ENCODE measurements around the gene TECPR2.
"Not testable (repeated sequence)": the region's sequence is repeated elsewhere in the genome, so short reads cannot be mapped to it uniquely, and the experiment has no call there.

Gene TECPR2

GRCh38 chr14:102509746-102510615, 147.2 kb downstream of the TECPR2 start, which contains the start of gene ANKRD9:
TSS of gene ANKRD9 (minus strand) at chr14:102509776. CDS start at chr14:102507889, 1,887 bp downstream.
- DNase-seq (ENCODE audit: low spot score) = peak; percentile 95

GRCh38 chr14:102510616-102511520, 148.1 kb downstream of the TECPR2 start:
- DNase-seq (ENCODE audit: low spot score) = no peak

- no peak for DNase-seq (ENCODE audit: low spot score)
Observed at GRCh38 chr14:102511538-102511937, 148.8 kb downstream of the TECPR2 start.

GRCh38 chr14:102512793-102513300, 150.1 kb downstream of the TECPR2 start:
- no peak for DNase-seq (ENCODE audit: low spot score)

GRCh38 chr14:102513899-102514772, 151.4 kb downstream of the TECPR2 start:
- no peak for DNase-seq (ENCODE audit: low spot score)

- no peak for DNase-seq (ENCODE audit: low spot score)
Observed at GRCh38 chr14:102514987-102515733, 152.4 kb downstream of the TECPR2 start.

GRCh38 chr14:102516531-102517391, 154.0 kb downstream of the TECPR2 start:
- peak; percentile 62 for DNase-seq (ENCODE audit: low spot score)

- no peak for DNase-seq (ENCODE audit: low spot score)
Observed at GRCh38 chr14:102517392-102518062, 154.8 kb downstream of the TECPR2 start.

- no peak for DNase-seq (ENCODE audit: low spot score)
Observed at GRCh38 chr14:102518063-102518648, 155.4 kb downstream of the TECPR2 start.

- not testable (repeated sequence) for DNase-seq (ENCODE audit: low spot score)
Observed at GRCh38 chr14:102519709-102520108, 157.0 kb downstream of the TECPR2 start.

- DNase-seq (ENCODE audit: low spot score) = no peak
Observed at GRCh38 chr14:102523200-102523568, 160.4 kb downstream of the TECPR2 start.

GRCh38 chr14:102523569-102524450, 161.1 kb downstream of the TECPR2 start:
- no peak for DNase-seq (ENCODE audit: low spot score)

GRCh38 chr14:102524451-102525218, 161.9 kb downstream of the TECPR2 start:
- peak; percentile 99 for DNase-seq (ENCODE audit: low spot score)

- DNase-seq (ENCODE audit: low spot score) = peak; percentile 65
Observed at GRCh38 chr14:102525219-102525928, 162.6 kb downstream of the TECPR2 start.

GRCh38 chr14:102525929-102526497, 163.3 kb downstream of the TECPR2 start:
- no peak for DNase-seq (ENCODE audit: low spot score)

Measured in kidney tubule cell (primary cell).